ENCODE measurements around the gene PATL2. TPM values are rescaled to one million over a fixed set of nuclear protein-coding genes. Genes with fewer than 3 reads are reported as not detected.

The PATL2 gene
- total and polyA plus RNA-seq, 2 experiments from 2014 or later, result 0.19 TPM; not detected in 1

- TF ChIP-seq ZNF462 (CRISPR knock-in tag; IDR thresholded peaks at IDR 0.05) (no peak), NANOG (IDR thresholded peaks at IDR 0.05; ENCODE audit: borderline replicate concordance) (no peak), STAT1 (IDR thresholded peaks at IDR 0.05; ENCODE audit: unreplicated experiment) (no peak), ZNF331 (CRISPR knock-in tag; IDR thresholded peaks at IDR 0.05; ENCODE audit: low read depth) (no peak)
Observed at GRCh38 chr15:44718180-44718926, 7.2 kb upstream of the PATL2 start (continued).

- Histone ChIP-seq H3K27me3 (ENCODE audit: insufficient read depth) (peaks cover 12% of the 10 kb centered on the region), H3K4me2 (no peak overlapping the region), H3K9me2 (ENCODE audit: insufficient read depth) (no peaks in the 10 kb centered on the region), H3F3A (replicated peaks; ENCODE audit: low read depth) (no peaks in the 10 kb centered on the region), H3K79me2 (replicated peaks; ENCODE audit: insufficient read depth) (peaks cover 10% of the 10 kb centered on the region; the same call in 1 of the 2 replicates), H3K36me3 (ENCODE audit: insufficient read depth) (no peaks in the 10 kb centered on the region), H4K20me1 (replicated peaks; ENCODE audit: insufficient read depth) (peaks cover 10% of the 10 kb centered on the region; the same call in 1 of the 2 replicates), H3K4me3 (no peak overlapping the region), H3K27ac (ENCODE audit: low read depth) (no peak overlapping the region), H2AFZ (no peak overlapping the region), H3K4me1 (ENCODE audit: insufficient read depth) (peaks cover 6% of the 10 kb centered on the region)
- DNase-seq (ENCODE audit: low spot score) (no peak), ATAC-seq (no peak)
- H3K4me3 Mint-ChIP-seq, result no peak overlapping the region
- H3K27me3 Mint-ChIP-seq (ENCODE audit: insufficient read depth, low read depth, poor library complexity), result peaks cover 11% of the 10 kb centered on the region
- peaks cover 8% of the 10 kb centered on the region for H3K36me3 Mint-ChIP-seq (ENCODE audit: low read depth)
- no peaks in the 10 kb centered on the region for H3K9me3 Mint-ChIP-seq
- H3K27ac Mint-ChIP-seq, result no peak overlapping the region
- peaks cover 13% of the 10 kb centered on the region for H3K4me1 Mint-ChIP-seq
- TF ChIP-seq NANOG (IDR thresholded peaks at IDR 0.05; ENCODE audit: borderline replicate concordance), result no peak
- TF ChIP-seq JUNB (IDR thresholded peaks at IDR 0.05; ENCODE audit: unreplicated experiment), result no peak
- no peak for TF ChIP-seq ZNF462 (CRISPR knock-in tag; IDR thresholded peaks at IDR 0.05)
Observed at GRCh38 chr15:44716983-44717602, 6.0 kb upstream of the PATL2 start.
